DND-41 (cell line): ENCODE results near the gene PFN1.

Experiments
- EZH2 ChIP-seq: IDR thresholded peaks from 3 replicates; pipeline ENCODE4 v1.6.1; 2012; ENCODE audit warnings: borderline replicate concordance, low read depth, mild to moderate bottlenecking, moderate library complexity, low read length, inconsistent platforms; ENCODE audit not compliant: severe bottlenecking
- TF ChIP-seq, protein P1 (sequence below): IDR thresholded peaks from 2 replicates; pipeline ENCODE4 v1.5.1; 2012; ENCODE audit warnings: borderline replicate concordance, low read length, moderate library complexity, mild to moderate bottlenecking; ENCODE audit not compliant: poor library complexity, severe bottlenecking; ENCODE audit errors: extremely low read depth

DNA sequence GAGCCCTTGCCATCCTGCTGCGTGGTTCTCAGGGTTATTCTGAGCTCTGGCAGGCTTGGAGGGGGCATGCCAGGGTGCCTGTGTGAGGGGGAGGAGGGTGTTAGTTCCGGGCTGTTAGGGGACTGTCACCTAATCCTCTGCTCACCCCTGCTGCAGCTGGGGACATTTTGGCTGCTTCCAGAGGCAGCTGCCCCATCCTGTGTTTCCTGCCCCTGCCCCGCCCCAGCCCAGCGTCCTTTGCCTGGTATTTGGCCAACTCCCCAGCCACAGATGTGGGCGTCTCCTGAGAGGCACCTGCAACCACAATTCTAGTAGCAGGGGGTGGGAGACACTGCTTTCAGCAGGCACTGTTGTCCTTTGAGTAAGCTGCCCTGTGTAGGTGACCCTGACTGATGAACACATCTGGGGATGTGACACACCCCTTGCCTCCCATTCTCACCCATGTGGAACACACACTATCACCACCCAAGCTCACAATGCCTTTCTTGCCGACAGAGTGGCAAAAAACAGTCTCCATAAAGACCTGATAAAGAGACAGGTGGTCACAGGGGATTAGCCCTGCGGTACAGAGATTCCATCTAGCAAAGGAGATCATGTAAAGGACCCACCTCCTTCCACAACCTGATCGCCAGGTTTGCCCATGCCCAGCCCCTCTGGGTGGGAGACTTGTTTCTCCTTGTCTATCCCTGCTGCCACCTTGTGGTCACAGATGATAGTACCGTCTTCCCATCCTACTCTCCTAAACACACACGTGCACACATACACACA, 45.1 kb downstream of the PFN1 start, which contains the start of gene CHRNE:
- TF ChIP-seq, protein P1, sequence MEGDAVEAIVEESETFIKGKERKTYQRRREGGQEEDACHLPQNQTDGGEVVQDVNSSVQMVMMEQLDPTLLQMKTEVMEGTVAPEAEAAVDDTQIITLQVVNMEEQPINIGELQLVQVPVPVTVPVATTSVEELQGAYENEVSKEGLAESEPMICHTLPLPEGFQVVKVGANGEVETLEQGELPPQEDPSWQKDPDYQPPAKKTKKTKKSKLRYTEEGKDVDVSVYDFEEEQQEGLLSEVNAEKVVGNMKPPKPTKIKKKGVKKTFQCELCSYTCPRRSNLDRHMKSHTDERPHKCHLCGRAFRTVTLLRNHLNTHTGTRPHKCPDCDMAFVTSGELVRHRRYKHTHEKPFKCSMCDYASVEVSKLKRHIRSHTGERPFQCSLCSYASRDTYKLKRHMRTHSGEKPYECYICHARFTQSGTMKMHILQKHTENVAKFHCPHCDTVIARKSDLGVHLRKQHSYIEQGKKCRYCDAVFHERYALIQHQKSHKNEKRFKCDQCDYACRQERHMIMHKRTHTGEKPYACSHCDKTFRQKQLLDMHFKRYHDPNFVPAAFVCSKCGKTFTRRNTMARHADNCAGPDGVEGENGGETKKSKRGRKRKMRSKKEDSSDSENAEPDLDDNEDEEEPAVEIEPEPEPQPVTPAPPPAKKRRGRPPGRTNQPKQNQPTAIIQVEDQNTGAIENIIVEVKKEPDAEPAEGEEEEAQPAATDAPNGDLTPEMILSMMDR: peak; percentile 89
- TF ChIP-seq EZH2: no peak
